A673 (cell line): ENCODE results near the gene NPHP4. TPM values are rescaled to one million over a fixed set of nuclear protein-coding genes. Genes with fewer than 3 reads are reported as not detected.

Source experiments
- BruUV-seq: library from RNA; stranded (reverse); fragments of 400-500 nt; replicated peaks from 2 replicates; lab custom pipeline; 2021; lab: Mats Ljungman, UMichigan
- CTCF ChIA-PET: fragments of 300-600 bp; sonication (Branson Sonifier 250); formaldehyde crosslinking; loops from one replicate; lab custom pipeline; 2022; ENCODE audit warnings: antibody characterized with exemption; lab: Charles Lee
- POLR2A ChIA-PET: fragments of 300-600 bp; sonication (Branson Sonifier 250); formaldehyde crosslinking; loops from one replicate; lab custom pipeline; 2022; ENCODE audit warnings: antibody characterized with exemption; ENCODE audit not compliant: low non-redundant PET; lab: Charles Lee
- DNase-seq: peaks from one replicate; pipeline ENCODE4 v3.0.0-alpha.2; 2015; ENCODE audit warnings: low spot score
- H3K27ac ChIP-seq: fragments of 200-600 bp; sonication (generic); 2 replicates; pipeline ENCODE4 v1.5.1; 2016; ENCODE audit warnings: mixed run types, low read depth, mild to moderate bottlenecking, mixed read lengths, antibody characterized with exemption, low read length; ENCODE audit not compliant: poor library complexity, severe bottlenecking
- H3K27me3 ChIP-seq: fragments of 200-600 bp; sonication (generic); replicated peaks from 2 replicates; pipeline ENCODE4 v1.6.1; 2017; ENCODE audit warnings: mixed run types, low read depth, mild to moderate bottlenecking, mixed read lengths, antibody characterized with exemption, low read length; ENCODE audit not compliant: insufficient read depth, poor library complexity
- H3K36me3 ChIP-seq: fragments of 200-600 bp; sonication (generic); 2 replicates; pipeline ENCODE4 v1.6.1; 2016; ENCODE audit warnings: mixed run types, mild to moderate bottlenecking, mixed read lengths, antibody characterized with exemption, low read length; ENCODE audit not compliant: insufficient read depth, poor library complexity, severe bottlenecking
- H3K4me1 ChIP-seq: fragments of 200-600 bp; sonication (generic); 2 replicates; pipeline ENCODE4 v1.6.1; 2017; ENCODE audit warnings: mixed run types, mild to moderate bottlenecking, mixed read lengths, antibody characterized with exemption, low read length; ENCODE audit not compliant: insufficient read depth, poor library complexity, severe bottlenecking
- H3K4me3 ChIP-seq: fragments of 200-600 bp; sonication (generic); 2 replicates; pipeline ENCODE4 v1.5.1; 2016; ENCODE audit warnings: low read depth, mixed run types, mild to moderate bottlenecking, mixed read lengths, low read length; ENCODE audit not compliant: poor library complexity, severe bottlenecking
- H3K9me3 ChIP-seq: fragments of 200-600 bp; sonication (generic); 2 replicates; pipeline ENCODE4 v1.6.1; 2016; ENCODE audit warnings: mixed run types, low read depth, mild to moderate bottlenecking, mixed read lengths, antibody characterized with exemption, low read length; ENCODE audit not compliant: poor library complexity, severe bottlenecking
- EZH2 ChIP-seq: fragments of 200-600 bp; sonication (generic); IDR thresholded peaks from 2 replicates; pipeline ENCODE4 v1.6.1; 2017; ENCODE audit warnings: borderline replicate concordance, low read depth, mild to moderate bottlenecking, mixed read lengths, antibody characterized with exemption, low read length; ENCODE audit not compliant: poor library complexity, severe bottlenecking
- intact Hi-C: fragments of 100-400 bp; cut with micrococcal nuclease; formaldehyde crosslinking; loops from one replicate; pipeline ENCODE4 v1.10.0; 2022; ENCODE audit not compliant: unreplicated experiment
- total RNA-seq: library from RNA; stranded (reverse); gene quantifications from 2 replicates; pipeline ENCODE4 v1.2.3, GENCODE V29; 2021
- TF ChIP-seq, protein P1 (sequence below): fragments of 300-800, 200-600 bp; sonication (generic); conservative IDR thresholded peaks from 2 replicates; pipeline ENCODE4 v1.5.1; 2017; ENCODE audit warnings: low read depth, mild to moderate bottlenecking, antibody characterized with exemption, low read length, moderate library complexity, mixed read lengths

NPHP4 gene
- total RNA-seq, 1 experiment from 2014 or later: 27.6 TPM

DNA sequence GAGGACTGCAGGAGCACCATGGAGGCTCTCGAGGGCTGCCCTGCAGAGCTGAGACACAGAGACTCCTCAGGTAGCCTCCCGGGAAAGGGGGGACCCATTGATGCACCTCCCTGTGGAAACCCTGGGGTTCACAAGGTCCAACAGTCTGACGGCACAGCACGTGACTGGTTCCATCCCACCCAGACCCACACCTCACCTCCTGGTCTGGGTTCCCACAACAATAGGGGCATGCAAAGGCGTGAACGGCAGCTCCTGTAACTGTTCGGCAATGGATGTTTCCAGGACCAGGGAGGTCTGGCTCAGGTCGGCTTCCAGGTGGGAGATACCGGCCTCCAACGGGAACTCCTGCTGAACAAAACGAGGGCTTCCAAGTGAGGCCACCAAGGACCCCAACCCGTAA, 86.8 kb downstream of the NPHP4 start:
- Histone ChIP-seq H3K36me3 (peaks cover 13% of the 10 kb centered on the region), H3K4me1 (peaks cover 32% of the 10 kb centered on the region), H3K9me3 (no peaks in the 10 kb centered on the region), H3K4me3 (no peak overlapping the region), H3K27ac (no peak overlapping the region), H3K27me3 (no peaks in the 10 kb centered on the region)
- BruUV-seq: no TSS peak
- intact Hi-C loops: no loop called here
- TF ChIP-seq, protein P1, sequence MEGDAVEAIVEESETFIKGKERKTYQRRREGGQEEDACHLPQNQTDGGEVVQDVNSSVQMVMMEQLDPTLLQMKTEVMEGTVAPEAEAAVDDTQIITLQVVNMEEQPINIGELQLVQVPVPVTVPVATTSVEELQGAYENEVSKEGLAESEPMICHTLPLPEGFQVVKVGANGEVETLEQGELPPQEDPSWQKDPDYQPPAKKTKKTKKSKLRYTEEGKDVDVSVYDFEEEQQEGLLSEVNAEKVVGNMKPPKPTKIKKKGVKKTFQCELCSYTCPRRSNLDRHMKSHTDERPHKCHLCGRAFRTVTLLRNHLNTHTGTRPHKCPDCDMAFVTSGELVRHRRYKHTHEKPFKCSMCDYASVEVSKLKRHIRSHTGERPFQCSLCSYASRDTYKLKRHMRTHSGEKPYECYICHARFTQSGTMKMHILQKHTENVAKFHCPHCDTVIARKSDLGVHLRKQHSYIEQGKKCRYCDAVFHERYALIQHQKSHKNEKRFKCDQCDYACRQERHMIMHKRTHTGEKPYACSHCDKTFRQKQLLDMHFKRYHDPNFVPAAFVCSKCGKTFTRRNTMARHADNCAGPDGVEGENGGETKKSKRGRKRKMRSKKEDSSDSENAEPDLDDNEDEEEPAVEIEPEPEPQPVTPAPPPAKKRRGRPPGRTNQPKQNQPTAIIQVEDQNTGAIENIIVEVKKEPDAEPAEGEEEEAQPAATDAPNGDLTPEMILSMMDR: no peak
- TF ChIP-seq EZH2: no peak
- ChIA-PET POLR2A (no interaction called here), CTCF (interaction anchor here (0.5 kb wide), 1 partner anchor 137 kb away, joined by 4 read pairs; no protein-coding TSS in a partner anchor)
- DNase-seq: no peak

DNA sequence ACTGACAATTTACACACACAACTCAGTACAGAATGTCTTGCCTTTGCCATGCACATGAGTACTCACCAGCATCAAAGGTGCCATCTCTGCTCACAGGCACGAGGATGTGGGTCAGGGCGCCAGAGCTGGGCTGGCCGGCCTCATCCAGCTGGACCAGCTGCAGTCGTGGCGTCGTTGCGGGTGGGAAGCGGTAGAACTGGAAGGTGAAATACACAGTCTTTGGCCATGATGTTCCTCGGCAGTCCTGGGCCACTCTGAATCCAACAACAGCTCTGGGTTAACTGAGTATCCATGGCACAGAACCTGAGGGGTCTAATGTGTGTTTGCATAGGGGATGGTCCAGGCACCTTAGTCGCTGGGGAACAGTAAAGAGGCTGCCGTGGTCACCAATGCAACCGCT, 87.7 kb downstream of the NPHP4 start:
- Histone ChIP-seq H3K4me3 (no peak overlapping the region), H3K27ac (no peak overlapping the region), H3K4me1 (peaks cover 23% of the 10 kb centered on the region), H3K27me3 (no peaks in the 10 kb centered on the region), H3K9me3 (no peaks in the 10 kb centered on the region), H3K36me3 (peaks cover 13% of the 10 kb centered on the region)
- ChIA-PET CTCF (no interaction called here), POLR2A (interaction anchor here (0.6 kb wide), 1 partner anchor 489 kb away, joined by 3 read pairs; the partner anchor contains the start of gene ACOT7)
- BruUV-seq: no TSS peak
- TF ChIP-seq EZH2: no peak
- TF ChIP-seq, protein P1: no peak
- intact Hi-C loops: no loop called here
- DNase-seq: no peak

DNA sequence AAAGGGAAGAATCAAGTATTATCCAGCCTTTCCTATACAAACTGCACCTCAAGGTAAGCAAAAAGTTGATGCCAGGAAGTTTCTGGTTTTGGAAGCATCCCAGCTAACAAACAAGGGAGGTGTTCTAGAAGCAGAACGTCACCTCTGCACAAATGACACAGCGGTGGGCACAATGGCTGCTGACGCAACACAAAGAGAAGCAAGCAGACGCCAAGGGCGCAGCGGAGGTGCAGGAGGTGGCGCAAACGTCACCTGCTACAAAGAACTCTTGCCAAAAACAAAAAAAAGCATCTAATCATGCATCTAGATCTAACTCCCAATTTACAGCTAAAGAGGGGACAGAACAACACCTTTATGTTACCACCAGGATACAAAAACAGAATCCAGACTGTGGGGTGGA, 88.5 kb downstream of the NPHP4 start:
- Histone ChIP-seq H3K9me3 (no peaks in the 10 kb centered on the region), H3K4me1 (peaks cover 14% of the 10 kb centered on the region), H3K27ac (no peak overlapping the region), H3K36me3 (peaks cover 13% of the 10 kb centered on the region), H3K4me3 (no peak overlapping the region), H3K27me3 (no peaks in the 10 kb centered on the region)
- TF ChIP-seq EZH2: no peak
- TF ChIP-seq, protein P1: no peak
- ChIA-PET POLR2A (no interaction called here), CTCF (no interaction called here)
- DNase-seq: no peak
- BruUV-seq: no TSS peak
- intact Hi-C loops: no loop called here
